Natural killer cell (primary cell): ENCODE measurements around the gene TRAM2. TPM values are rescaled to one million over a fixed set of nuclear protein-coding genes. Genes with fewer than 3 reads are reported as not detected.
A peak's percentile ranks its signal among the peaks of the same experiment; 100 is the strongest.

Source experiments
- ATAC-seq, 3 donors: fragments of 150-1000 bp in 2 of 3; fragments of 200-7000 bp in 1 of 3; cut with Tn5 transposase; 1 replicate in 1 of 3; 2 replicates in 2 of 3; pipeline ENCODE4 v1.10.0; 2021; ENCODE audit warnings: mild to moderate bottlenecking in 2 of 3, moderate library complexity in 2 of 3
- DNase-seq, 2 donors: peaks; one replicate each; pipeline versions ENCODE4 v3.0.0 to v3.0.0-alpha.2; 2013 to 2021; ENCODE audit warnings: mixed read lengths in 1 of 2
- H3K27ac ChIP-seq: one replicate; pipeline ENCODE4 v1.5.1; 2013; ENCODE audit warnings: mild to moderate bottlenecking, low read length
- H3K27me3 ChIP-seq: one replicate; pipeline ENCODE4 v1.6.1; 2013; ENCODE audit warnings: low read length; ENCODE audit not compliant: control insufficient read depth, insufficient read depth
- H3K36me3 ChIP-seq: one replicate; pipeline ENCODE4 v1.6.1; 2013; ENCODE audit warnings: low read length; ENCODE audit not compliant: control insufficient read depth, insufficient read depth
- H3K4me1 ChIP-seq: one replicate; pipeline ENCODE4 v1.6.1; 2013; ENCODE audit warnings: low read length; ENCODE audit not compliant: control insufficient read depth, insufficient read depth
- H3K4me3 ChIP-seq: one replicate; pipeline ENCODE4 v1.5.1; 2013; ENCODE audit warnings: low read length
- H3K9me3 ChIP-seq: one replicate; pipeline ENCODE4 v1.6.1; 2013; ENCODE audit warnings: low read length; ENCODE audit not compliant: control insufficient read depth, insufficient read depth
- H3K27ac Mint-ChIP-seq, 2 donors: one replicate each; pipeline ENCODE4 v1.8.0; 2022; ENCODE audit warnings: mild to moderate bottlenecking in 2 of 2, mixed read lengths in 2 of 2, moderate library complexity in 1 of 2
- H3K27me3 Mint-ChIP-seq, 2 donors: one replicate each; pipeline ENCODE4 v1.8.0; 2022; ENCODE audit warnings: low read depth in 2 of 2, mixed read lengths in 2 of 2
- H3K36me3 Mint-ChIP-seq: one replicate; pipeline ENCODE4 v1.8.0; 2022; ENCODE audit warnings: mixed read lengths
- H3K4me1 Mint-ChIP-seq, 2 donors: one replicate each; pipeline ENCODE4 v1.8.0; 2022; ENCODE audit warnings: mixed read lengths in 2 of 2
- H3K4me3 Mint-ChIP-seq: one replicate; pipeline ENCODE4 v1.8.0; 2022; ENCODE audit warnings: mild to moderate bottlenecking, moderate library complexity, mixed read lengths
- H3K9me3 Mint-ChIP-seq, 2 donors: one replicate each; pipeline ENCODE4 v1.8.0; 2022; ENCODE audit warnings: mixed read lengths in 2 of 2
- WGBS: methylation state at CpG from one replicate; pipeline ENCODE4 v1.1.7; 2013; ENCODE audit warnings: missing lambda C conversion rate; ENCODE audit not compliant: insufficient coverage; 5-methylcytosine and 5-hydroxymethylcytosine counted together
- intact Hi-C: fragments of 100-400 bp; cut with micrococcal nuclease; formaldehyde crosslinking; loops from one replicate; pipeline ENCODE4 v1.14.2; 2022
- total RNA-seq, 4 donors: library from RNA; stranded (reverse); fragments of 120-200 nt in 1 of 4; gene quantifications; one replicate each; pipeline versions ENCODE4 v1.2.3 to v1.2.4, GENCODE V29; 2013 to 2022
- TF ChIP-seq, protein P1 (sequence below): fragments of 200-600 bp; IDR thresholded peaks from one replicate; pipeline ENCODE4 v1.8.0; 2022; ENCODE audit warnings: antibody characterized with exemption

The TRAM2 gene
- total RNA-seq, 3 donors from 2014 or later (not counting 1 experiment from before 2014, with no cell fraction given): 16.2 to 20.0 (median 19.2) TPM

DNA sequence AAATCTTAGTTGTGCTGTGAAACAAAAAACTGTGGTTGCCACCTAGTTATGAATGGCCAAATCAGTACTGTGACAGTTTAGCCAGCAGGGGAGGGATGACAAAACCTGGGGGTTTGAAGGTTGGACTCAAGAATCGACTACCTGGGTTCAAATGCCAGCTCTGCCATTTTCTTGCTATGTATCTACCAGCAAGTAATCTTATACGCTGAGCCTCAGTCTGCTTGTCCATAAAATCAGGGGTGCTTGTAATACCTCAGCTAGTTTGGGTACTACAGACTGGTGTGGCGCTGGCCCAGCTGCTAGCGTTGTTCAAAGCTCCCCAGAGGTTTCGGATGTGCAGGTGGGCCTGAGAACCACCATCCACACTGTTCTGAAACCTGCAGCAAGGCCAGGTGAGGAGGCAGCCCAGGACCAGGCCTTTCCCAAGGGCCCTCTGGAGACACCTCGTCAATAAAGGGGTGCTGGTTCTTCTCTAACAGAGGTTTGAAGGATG is 40.4 kb downstream of the TRAM2 start:
- H3K27ac ChIP-seq: no peak overlapping the region
- peaks cover 51 to 65% of the 10 kb centered on the region in 2 donors for H3K4me1 Mint-ChIP-seq
- peak in 1 of 3 donors; percentile 21 for ATAC-seq

DNA sequence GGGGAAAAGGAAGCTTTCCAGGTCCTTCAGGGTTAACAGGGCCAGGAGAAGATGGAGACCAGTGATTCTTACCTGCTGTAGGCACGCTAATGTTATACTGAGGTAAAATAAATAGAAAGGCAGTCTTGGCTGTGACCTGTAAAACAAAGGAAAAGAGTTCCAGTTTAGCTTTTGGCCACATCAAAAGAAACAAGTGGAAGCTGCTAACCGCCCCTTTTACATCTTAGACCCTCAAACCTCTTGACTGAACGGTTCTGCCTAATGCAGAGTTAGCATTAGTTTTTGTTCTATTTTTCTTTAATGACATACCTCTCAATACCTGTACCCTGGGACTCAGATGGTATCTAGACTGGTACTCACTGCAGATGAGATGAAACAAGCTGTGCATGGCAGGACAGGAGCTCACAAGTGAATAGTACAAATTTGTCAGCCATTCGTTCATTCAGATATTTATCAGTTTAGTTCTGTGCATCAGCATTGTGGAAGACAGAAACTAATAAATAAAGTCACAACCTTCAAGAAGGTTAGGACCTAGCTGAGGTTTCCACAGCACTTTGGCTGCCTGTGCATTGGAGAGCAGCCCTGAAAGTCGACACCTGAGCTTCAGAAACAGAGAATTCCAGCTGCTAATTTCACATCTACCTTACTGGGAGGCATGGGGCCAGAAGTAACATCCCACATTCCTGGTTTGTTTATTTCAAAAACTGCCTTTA is 41.0 kb downstream of the TRAM2 start:
- peak overlapping the region; percentile 50 to 73 for H3K27ac Mint-ChIP-seq
- 28% methylated on average over 5 of the region's 5 CpGs for WGBS
- Histone ChIP-seq H3K27ac (no peak overlapping the region), H3K4me3 (no peak overlapping the region), H3K4me1 (peaks cover 43% of the 10 kb centered on the region), H3K27me3 (no peaks in the 10 kb centered on the region), H3K36me3 (peaks cover 4% of the 10 kb centered on the region), H3K9me3 (no peaks in the 10 kb centered on the region)
- DNase-seq (peak in 1 of 2 donors; percentile 23), ATAC-seq (peak in 1 of 3 donors; percentile 28)
- H3K9me3 Mint-ChIP-seq: no peaks in the 10 kb centered on the region
- H3K4me1 Mint-ChIP-seq: peaks cover 51 to 67% of the 10 kb centered on the region in 2 donors
- H3K27me3 Mint-ChIP-seq: no peaks in the 10 kb centered on the region
- TF ChIP-seq, protein P1, sequence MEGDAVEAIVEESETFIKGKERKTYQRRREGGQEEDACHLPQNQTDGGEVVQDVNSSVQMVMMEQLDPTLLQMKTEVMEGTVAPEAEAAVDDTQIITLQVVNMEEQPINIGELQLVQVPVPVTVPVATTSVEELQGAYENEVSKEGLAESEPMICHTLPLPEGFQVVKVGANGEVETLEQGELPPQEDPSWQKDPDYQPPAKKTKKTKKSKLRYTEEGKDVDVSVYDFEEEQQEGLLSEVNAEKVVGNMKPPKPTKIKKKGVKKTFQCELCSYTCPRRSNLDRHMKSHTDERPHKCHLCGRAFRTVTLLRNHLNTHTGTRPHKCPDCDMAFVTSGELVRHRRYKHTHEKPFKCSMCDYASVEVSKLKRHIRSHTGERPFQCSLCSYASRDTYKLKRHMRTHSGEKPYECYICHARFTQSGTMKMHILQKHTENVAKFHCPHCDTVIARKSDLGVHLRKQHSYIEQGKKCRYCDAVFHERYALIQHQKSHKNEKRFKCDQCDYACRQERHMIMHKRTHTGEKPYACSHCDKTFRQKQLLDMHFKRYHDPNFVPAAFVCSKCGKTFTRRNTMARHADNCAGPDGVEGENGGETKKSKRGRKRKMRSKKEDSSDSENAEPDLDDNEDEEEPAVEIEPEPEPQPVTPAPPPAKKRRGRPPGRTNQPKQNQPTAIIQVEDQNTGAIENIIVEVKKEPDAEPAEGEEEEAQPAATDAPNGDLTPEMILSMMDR: no peak
- intact Hi-C loops: no loop called here
- no peak overlapping the region for H3K4me3 Mint-ChIP-seq
- H3K36me3 Mint-ChIP-seq: no peaks in the 10 kb centered on the region

More for the DNA sequence above, 40.4 kb downstream of the TRAM2 start:
- Histone ChIP-seq H3K4me3 (no peak overlapping the region), H3K4me1 (peaks cover 43% of the 10 kb centered on the region), H3K9me3 (no peaks in the 10 kb centered on the region), H3K27me3 (no peaks in the 10 kb centered on the region), H3K36me3 (peaks cover 4% of the 10 kb centered on the region)
- intact Hi-C loops: no loop called here
- DNase-seq: no peak
- Mint-ChIP-seq H3K36me3 (no peaks in the 10 kb centered on the region), H3K27me3 (no peaks in the 10 kb centered on the region), H3K4me3 (no peak overlapping the region), H3K27ac (no peak overlapping the region), H3K9me3 (no peaks in the 10 kb centered on the region)
- WGBS: 82% methylated on average over 6 of the region's 6 CpGs
- TF ChIP-seq, protein P1: no peak

DNA sequence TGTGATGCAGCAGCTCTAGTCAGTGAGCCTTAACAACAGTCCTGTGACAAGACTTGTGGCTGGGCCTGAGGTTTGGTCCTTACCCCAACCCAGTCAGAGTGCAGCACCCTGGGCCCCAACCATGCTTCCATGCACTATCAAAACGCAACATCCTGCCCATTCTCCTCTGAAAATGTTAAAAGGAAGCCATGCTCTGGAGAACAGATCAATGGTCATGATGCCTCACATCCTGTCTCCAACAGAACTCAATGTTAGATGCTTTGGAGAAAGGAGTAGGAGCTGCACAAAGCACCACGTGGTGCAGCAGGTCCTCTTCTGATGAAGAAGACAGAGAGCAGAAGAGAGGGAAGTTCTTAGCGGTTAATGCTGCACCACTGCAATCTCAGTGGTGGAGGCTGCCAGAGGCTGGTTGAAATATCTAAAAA is 41.9 kb downstream of the TRAM2 start:
- Histone ChIP-seq H3K27ac (no peak overlapping the region), H3K27me3 (no peaks in the 10 kb centered on the region), H3K36me3 (peaks cover 4% of the 10 kb centered on the region), H3K4me3 (no peak overlapping the region), H3K9me3 (no peaks in the 10 kb centered on the region), H3K4me1 (peaks cover 43% of the 10 kb centered on the region)
- intact Hi-C loops: no loop called here
- ATAC-seq (peak; percentile 33 to 59 (median 42)), DNase-seq (peak in 1 of 2 donors; percentile 10)
- TF ChIP-seq, protein P1: no peak
- Mint-ChIP-seq H3K27ac (peak overlapping the region; percentile 50 to 73), H3K27me3 (no peaks in the 10 kb centered on the region), H3K9me3 (no peaks in the 10 kb centered on the region), H3K4me3 (peak overlapping the region; percentile 57), H3K4me1 (peaks cover 49 to 59% of the 10 kb centered on the region in 2 donors), H3K36me3 (no peaks in the 10 kb centered on the region)
- 64% methylated on average over 3 of the region's 3 CpGs for WGBS
